ENCODE measurements around the gene ANK2. TPM values are rescaled to one million over a fixed set of nuclear protein-coding genes. Genes with fewer than 3 reads are reported as not detected.

Gene ANK2
- total RNA-seq, 2 donors from 2014 or later: 3.5 to 26.0 TPM

DNA sequence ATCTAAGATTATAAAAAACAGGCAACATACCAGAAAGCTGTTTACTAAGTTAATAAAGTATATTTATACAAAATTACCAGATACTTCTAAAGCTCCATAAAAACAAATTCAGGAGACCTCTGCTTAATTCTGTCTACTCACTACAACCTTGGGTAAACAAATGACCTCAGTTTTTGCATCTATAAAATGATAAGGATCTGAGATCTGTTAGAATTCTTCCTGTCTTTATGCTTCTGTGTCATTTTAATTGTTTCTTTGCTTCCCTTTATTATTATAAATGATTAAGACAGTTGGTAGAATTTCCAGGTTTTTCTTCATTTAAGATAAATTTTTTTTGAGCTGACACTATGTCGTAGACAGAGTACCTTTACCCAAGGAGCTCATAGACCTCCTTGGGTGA lies 76.0 kb downstream of the ANK2 start:
- no peak for TF ChIP-seq POLR2AphosphoS5 (IDR thresholded peaks at IDR 0.05)
- TF ChIP-seq POLR2A (IDR thresholded peaks at IDR 0.05): no peak
- TF ChIP-seq, protein P1, sequence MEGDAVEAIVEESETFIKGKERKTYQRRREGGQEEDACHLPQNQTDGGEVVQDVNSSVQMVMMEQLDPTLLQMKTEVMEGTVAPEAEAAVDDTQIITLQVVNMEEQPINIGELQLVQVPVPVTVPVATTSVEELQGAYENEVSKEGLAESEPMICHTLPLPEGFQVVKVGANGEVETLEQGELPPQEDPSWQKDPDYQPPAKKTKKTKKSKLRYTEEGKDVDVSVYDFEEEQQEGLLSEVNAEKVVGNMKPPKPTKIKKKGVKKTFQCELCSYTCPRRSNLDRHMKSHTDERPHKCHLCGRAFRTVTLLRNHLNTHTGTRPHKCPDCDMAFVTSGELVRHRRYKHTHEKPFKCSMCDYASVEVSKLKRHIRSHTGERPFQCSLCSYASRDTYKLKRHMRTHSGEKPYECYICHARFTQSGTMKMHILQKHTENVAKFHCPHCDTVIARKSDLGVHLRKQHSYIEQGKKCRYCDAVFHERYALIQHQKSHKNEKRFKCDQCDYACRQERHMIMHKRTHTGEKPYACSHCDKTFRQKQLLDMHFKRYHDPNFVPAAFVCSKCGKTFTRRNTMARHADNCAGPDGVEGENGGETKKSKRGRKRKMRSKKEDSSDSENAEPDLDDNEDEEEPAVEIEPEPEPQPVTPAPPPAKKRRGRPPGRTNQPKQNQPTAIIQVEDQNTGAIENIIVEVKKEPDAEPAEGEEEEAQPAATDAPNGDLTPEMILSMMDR (IDR thresholded peaks at IDR 0.05): no peak
- Histone ChIP-seq H3K27me3 (replicated peaks; ENCODE audit: insufficient read depth) (no peaks in the 10 kb centered on the region), H3K4me1 (replicated peaks) (no peaks in the 10 kb centered on the region), H3K9me3 (no peaks in the 10 kb centered on the region), H3K4me3 (no peak overlapping the region), H3K27ac (no peak overlapping the region), H3K36me3 (no peaks in the 10 kb centered on the region)
- WGBS: 77% methylated on average over 1 of the region's 1 CpG
- no peak for DNase-seq (ENCODE audit: low spot score)
- intact Hi-C loops (cut with DNase I): no loop called here

- Histone ChIP-seq H3K27me3 (replicated peaks; ENCODE audit: insufficient read depth) (no peaks in the 10 kb centered on the region), H3K4me1 (replicated peaks) (no peaks in the 10 kb centered on the region), H3K9me3 (no peaks in the 10 kb centered on the region), H3K4me3 (no peak overlapping the region), H3K36me3 (no peaks in the 10 kb centered on the region), H3K27ac (no peak overlapping the region)
- no peak for DNase-seq (ENCODE audit: low spot score)
- TF ChIP-seq, protein P1 (IDR thresholded peaks at IDR 0.05): no peak
- TF ChIP-seq POLR2A (IDR thresholded peaks at IDR 0.05): no peak
- TF ChIP-seq POLR2AphosphoS5 (IDR thresholded peaks at IDR 0.05): no peak
- intact Hi-C loops (cut with DNase I): no loop called here
These were observed 81.7 kb downstream of the ANK2 start for GRCh38 chr4:113131136-113131535.

DNA sequence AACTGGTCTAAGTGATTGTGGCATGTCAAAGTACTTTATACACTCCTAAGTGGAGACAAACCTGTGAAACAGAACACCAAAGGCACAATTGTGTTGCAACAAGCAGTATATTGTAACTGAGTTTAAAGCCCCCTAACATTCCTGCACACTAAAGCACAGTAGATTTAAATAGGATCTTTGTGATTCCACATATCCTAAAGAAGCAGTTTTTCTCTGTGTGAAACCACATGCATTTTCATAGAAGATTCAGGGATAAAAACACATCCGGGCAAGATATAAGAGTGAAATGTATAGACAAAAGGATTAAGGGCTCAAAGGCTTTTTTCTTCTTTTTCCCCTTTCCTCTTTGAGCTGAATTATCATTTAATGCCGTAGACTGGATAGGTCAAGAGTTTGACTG lies 82.2 kb downstream of the ANK2 start:
- Histone ChIP-seq H3K9me3 (no peaks in the 10 kb centered on the region), H3K4me1 (replicated peaks) (no peaks in the 10 kb centered on the region), H3K4me3 (no peak overlapping the region), H3K36me3 (no peaks in the 10 kb centered on the region), H3K27ac (no peak overlapping the region), H3K27me3 (replicated peaks; ENCODE audit: insufficient read depth) (no peaks in the 10 kb centered on the region)
- no peak for DNase-seq (ENCODE audit: low spot score)
- intact Hi-C loops (cut with DNase I): no loop called here
- TF ChIP-seq, protein P1 (IDR thresholded peaks at IDR 0.05): no peak
- TF ChIP-seq POLR2A (IDR thresholded peaks at IDR 0.05): no peak
- TF ChIP-seq POLR2AphosphoS5 (IDR thresholded peaks at IDR 0.05): no peak
- WGBS: 70% methylated on average over 2 of the region's 2 CpGs

DNA sequence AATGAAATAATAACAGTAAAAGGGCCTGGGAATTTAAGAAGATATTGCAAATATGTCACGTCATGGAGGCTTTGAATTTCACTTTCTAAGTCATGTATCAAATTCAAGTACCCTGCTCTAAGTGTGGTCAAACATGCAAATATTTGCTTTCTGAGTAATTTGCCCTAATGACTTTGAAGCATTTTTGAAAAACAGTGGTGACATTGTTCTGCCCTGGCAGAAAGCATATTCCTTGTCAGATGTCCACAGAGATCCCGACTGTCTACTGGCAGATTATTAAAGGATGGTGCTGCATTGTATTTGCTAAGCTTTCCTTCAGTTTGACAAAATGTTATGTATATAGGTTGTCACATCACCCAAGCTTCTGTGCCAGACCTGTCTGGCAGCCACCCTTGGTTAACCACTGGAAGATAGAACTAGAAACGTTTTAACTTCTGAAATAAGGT lies 92.5 kb downstream of the ANK2 start:
- no peak overlapping the region for H3K27ac ChIP-seq
- H3K4me1 ChIP-seq (replicated peaks): no peaks in the 10 kb centered on the region
- no peaks in the 10 kb centered on the region for H3K27me3 ChIP-seq (replicated peaks; ENCODE audit: insufficient read depth)
- H3K4me3 ChIP-seq: no peak overlapping the region
- H3K9me3 ChIP-seq: no peaks in the 10 kb centered on the region
- TF ChIP-seq, protein P1 (IDR thresholded peaks at IDR 0.05): no peak
- TF ChIP-seq POLR2AphosphoS5 (IDR thresholded peaks at IDR 0.05) (no peak), POLR2A (IDR thresholded peaks at IDR 0.05) (no peak)
- 22% methylated on average over 3 of the region's 3 CpGs for WGBS
- DNase-seq (ENCODE audit: low spot score): peak; percentile 6
- intact Hi-C loops (cut with DNase I): no loop called here
- no peaks in the 10 kb centered on the region for H3K36me3 ChIP-seq

DNA sequence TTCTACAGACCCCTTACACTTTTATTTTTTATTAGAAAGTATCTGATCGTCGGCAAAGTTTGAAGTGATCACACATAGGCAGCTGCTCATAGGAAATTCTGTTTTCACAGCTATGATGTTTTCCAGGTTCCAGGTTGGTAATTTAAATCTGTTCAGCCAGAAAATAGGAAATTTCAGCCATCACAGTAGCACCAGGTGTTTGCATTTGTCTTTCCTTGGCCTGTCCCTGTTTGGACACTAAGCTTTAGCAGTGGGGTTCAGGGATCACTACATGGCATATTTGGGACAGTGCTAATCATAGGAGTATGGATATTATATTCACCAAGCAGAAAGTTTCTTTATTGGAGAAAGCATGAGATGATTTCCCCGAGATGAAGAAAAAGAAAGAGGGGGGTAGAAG lies 92.9 kb downstream of the ANK2 start:
- no peak overlapping the region for H3K4me3 ChIP-seq
- no peaks in the 10 kb centered on the region for H3K4me1 ChIP-seq (replicated peaks)
- 49% methylated on average over 3 of the region's 3 CpGs for WGBS
- H3K27me3 ChIP-seq (replicated peaks; ENCODE audit: insufficient read depth): no peaks in the 10 kb centered on the region
- intact Hi-C loops (cut with DNase I): no loop called here
- no peak overlapping the region for H3K27ac ChIP-seq
- H3K9me3 ChIP-seq: no peaks in the 10 kb centered on the region
- H3K36me3 ChIP-seq: no peaks in the 10 kb centered on the region
- TF ChIP-seq, protein P1 (IDR thresholded peaks at IDR 0.05): no peak
- TF ChIP-seq POLR2AphosphoS5 (IDR thresholded peaks at IDR 0.05): no peak
- TF ChIP-seq POLR2A (IDR thresholded peaks at IDR 0.05): no peak
- no peak for DNase-seq (ENCODE audit: low spot score)
